ENCODE results near the gene POU2F1.

POU2F1 gene

DNA sequence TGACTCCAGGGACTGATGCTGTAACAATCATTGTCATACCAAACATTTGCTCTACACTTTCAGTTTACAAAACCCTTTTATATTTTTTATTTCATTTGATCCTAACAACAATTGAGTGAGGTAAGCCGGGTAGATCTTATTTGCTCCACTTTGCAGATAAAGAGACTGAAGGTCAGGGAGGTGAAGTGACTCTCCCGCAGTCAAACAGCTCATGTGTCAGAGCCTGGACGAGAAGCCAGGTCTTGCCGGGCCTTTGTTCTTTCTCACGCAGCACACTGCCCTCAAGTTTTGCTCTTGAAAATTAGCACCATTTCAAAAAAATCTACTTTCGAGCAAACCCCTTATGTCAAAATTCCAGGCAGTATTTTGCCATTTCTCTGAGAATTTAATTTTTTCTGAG, 232.4 kb downstream of the POU2F1 start:
- DNase-seq, result no peak

DNA sequence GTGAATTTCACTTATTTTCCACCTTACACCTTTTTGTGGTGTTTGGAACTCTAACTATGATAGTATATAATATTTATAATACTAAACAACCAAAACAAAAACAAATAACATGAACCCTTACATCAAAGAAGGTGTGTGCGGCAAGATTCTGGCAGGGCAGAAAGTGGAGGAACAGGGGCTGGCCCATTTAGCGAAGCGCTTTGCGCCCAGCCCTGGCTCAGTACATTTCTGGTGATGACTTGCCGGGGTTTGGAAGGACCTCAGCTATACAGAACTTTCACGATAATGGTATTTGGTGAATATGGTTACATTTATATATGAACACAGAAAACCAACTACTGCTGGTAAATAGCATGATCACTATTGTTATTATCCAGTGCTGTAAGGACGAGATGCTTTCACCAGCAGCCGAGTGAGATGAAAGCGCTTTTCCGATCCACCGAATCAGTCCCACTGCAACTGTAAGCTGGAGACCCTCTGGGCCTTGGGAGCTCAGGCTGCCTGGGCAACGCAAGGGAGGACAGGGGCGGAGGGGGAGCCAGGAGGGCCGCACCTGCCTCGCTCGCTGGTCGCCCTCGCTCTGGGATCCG, 233.7 kb downstream of the POU2F1 start:
- DNase-seq, result no peak

DNA sequence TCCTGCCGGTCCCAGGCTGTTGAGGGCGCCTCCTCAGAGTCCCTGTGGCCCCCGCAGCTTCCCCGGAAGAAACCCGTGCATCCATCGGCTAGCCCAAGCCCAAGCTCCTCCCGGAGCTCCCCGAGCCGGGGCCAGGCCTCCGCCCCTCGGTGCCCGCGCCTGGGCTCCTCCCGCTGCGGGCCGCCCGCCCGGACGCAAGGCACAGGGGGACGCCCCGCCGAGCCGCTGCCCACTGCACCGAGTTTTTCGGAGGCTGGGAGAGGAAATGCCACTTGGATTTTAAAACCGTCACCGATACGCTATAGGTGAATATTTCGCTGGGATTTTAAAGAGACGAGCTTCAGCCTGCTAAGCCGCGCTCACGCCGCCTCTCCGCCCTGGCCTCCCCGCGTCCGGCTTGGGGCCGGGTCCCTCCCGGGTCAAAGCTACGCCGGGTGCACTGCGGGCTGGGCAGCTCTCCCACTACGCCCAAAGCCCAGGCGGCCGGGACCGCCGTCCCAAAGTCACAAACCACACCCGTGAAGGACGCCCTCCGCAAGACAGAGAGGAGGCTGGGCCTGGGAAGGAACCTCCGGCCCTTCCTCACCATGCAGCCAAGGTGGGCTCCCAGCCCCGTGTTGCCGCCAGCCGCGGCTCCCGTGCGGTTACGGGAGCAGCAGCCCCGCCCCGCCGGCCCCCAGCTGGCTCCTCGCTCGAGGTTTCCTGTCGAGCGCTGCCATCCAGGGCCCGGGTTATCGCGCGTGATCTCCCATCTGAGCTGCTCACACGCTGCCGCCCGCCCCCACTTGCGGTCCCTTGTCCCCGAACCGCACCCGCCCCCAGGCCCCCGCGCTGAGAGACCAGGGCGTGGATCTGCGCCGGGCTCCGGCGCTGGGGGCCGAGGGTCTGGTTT, 234.5 kb downstream of the POU2F1 start:
- peak; percentile 69 for DNase-seq

DNA sequence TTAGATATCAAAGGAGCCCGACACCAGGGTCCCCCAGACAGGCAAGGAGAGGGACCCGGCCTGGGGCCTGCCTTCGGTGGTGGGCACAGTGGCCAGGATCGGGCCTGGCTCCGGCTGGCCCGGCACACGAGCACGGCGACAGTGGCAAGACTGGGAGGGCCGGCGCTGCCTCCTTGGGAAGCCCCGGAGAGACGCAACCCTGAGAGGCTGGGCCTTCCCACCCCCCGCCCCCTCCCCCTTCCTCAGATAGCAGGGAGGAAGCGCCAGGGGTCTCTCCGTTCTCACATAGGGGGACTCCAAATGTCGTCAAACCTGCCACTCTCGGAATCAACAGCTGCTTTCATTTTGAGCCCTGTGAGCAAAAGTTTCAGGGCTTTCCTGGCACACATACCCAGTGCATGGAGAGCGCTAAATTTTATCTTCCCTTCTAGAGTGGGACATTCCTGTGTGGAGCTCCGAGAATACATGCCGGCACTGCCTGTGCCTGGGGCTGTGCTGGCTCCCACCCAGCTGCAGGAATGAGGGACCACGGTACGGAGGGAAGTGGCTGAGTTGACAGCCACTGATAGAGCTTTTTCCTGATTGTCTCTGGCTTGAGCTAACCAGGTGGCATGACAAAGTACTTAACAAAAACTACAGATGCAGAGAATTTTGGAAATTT, 235.2 kb downstream of the POU2F1 start:
- peak; percentile 56 for DNase-seq

DNA sequence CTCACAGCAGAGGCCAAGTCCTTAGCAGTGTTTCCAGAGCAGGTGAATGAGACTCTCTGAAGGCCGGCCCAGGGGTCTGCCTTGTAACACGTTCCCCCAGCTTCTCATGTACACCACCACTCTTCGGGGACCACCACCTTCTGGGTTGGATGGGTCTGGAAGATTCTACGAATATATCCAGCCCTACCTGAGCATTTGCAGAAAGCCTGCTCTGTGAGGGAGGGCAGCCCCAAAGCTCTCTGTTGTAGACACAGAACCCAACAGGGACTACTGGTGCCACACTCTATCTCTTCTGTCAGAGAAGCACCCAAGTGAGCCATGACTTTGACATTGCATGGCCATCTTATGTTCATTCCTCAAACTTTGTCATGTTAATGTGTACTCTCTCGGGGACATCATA, 235.8 kb downstream of the POU2F1 start:
- DNase-seq, result no peak

DNA sequence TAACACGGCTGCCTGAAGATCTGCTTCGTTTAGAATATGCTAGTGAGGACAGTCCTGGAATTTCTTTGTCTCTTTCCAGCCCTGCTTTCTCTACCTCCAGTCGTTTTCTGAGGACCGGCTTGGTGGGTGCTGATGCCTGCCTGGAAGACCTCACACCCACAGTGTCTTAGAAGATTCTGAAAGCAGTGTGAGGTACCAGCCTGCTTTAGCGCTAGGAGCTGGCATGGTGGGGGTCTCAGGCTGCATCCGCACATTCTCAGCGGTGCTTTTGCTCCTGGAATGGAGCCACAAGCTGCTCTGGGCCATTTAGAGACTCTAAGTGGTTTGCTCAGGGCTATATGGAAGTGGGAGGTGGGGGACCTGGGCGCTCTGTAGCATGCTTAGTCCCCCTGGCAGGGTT, 236.2 kb downstream of the POU2F1 start:
- DNase-seq, result no peak

DNA sequence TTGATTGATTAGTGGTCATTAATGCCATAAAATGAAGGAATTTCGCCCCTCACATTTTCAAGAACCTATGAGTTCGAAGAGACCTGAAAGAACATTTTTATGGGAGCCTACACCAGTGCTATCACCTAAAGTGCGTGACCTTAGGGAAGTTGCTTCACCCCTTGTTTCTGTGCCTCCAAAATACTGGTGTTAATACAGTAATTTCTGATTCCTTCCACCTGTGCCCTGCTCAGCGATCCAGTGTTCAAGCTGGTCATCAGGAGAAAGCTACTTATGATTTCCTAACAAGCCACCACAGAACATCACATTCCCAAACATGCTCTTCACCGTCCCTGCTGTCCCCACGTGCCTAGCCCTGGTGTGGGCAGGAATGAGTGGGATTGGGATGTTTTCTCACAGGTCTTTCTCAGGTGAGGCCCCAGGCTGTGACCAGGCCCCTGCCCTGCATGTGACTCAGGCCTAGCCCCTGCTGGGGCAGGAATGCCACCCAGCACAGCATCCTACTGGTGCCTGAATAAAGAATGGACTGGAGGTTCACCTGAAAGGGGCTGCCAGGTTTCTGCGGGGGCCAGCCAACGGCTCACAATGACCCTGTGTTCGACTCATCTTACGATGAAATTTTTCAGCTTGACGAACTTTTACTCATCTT, 237.4 kb downstream of the POU2F1 start:
- no peak for DNase-seq

GRCh38 chr1:167460836-167461235, 240.2 kb downstream of the POU2F1 start:
- DNase-seq, result no peak

DNA sequence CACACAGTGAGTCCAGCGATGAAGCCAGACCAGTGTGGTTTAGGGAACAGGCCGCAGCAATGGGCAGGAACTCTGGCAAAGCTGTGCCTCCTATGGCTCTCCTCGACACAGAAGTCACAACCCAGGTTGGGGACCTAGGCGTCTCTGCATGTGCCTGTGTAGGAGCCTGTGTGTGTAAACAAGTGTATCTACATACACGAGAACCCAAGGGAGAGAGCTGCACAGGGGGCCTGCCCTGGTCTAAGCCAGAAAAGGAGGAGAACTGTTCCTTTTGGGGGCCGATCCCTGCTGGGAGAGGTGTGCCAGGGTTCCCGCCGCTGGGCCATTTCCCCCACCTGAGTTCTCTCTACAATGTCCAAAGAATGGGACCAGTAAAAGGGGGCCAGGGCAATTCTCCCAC, 241.7 kb downstream of the POU2F1 start:
- DNase-seq, result no peak

- no peak for DNase-seq
These were observed 242.4 kb downstream of the POU2F1 start for GRCh38 chr1:167463080-167463479.

- DNase-seq, result no peak
These were observed 243.3 kb downstream of the POU2F1 start for GRCh38 chr1:167463875-167464575.

GRCh38 chr1:167465018-167465417, 244.3 kb downstream of the POU2F1 start:
- no peak for DNase-seq

DNA sequence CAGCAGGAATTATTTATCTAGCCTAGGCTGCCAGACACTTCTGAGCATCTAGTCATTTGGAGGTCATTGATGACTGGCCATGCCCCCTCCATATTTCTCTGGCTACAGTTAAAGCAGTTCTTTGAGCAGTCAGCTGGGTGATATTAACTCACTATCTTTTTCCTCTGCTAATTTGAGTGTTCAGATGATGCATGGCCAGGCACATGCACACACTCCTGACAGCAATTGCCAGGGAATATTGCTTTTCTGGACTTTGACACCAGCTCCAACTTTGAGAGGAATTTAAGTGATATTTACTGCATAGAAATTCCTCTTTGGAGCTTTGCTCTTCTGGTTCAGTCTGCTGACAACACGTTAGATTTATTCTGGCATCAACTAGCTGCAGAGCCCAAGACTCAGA, 245.1 kb downstream of the POU2F1 start:
- DNase-seq, result no peak

GRCh38 chr1:167467126-167467710, 246.5 kb downstream of the POU2F1 start:
- no peak for DNase-seq

- no peak for DNase-seq
These were observed 247.1 kb downstream of the POU2F1 start for GRCh38 chr1:167467752-167468151.

DNA sequence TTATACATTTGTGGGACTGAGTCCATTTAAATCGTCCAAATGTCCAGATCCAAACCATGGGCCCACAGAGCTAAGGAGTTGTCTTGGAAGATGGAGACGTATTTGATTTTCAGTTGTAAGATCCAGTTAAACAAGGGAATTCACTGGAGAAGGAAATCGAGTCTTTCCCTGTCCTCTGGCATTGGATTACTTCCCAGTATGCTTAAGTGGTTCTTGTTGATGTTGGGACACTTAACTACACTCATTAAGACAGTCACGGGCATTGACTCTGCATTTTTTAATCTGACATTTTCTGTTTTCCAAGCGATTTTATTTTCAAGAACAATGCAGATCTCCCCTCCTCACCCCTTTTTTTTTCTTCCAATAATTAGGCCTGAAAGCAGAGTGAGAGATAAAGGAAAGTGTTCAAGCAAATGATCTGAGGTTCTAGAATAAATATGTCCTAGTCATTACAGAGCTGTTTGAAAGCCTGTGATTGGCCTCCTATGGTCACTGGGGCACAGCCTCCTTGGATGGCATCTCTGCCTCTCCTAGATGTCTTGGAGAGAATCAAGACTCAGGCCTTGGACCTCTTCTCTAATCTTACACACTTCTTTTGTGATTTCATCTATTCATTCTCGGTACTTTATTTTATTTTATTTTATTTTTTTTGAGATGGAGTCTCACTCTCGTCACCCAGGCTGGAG, 248.7 kb downstream of the POU2F1 start:
- DNase-seq, result no peak

DNA sequence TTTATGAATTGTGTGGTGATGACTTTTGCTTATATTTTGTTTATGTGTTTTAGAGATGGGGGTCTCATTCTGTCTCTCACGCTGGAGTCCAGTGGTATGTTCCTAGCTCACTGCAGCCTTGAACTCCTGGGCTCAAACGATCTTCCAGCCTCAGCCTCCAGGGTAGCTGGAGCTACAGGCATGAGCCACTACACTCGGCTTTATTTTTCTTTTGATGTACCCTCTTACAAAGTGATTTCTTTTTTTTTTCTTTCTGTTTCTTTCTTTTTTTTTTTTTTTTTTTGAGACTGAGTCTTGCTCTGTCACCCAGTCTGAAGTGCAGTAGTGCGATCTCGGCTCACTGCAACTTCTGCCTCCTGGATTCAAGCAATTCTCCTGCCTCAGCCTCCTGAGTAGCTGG, 250.9 kb downstream of the POU2F1 start:
- DNase-seq, result no peak

GRCh38 chr1:167472752-167473521, 252.3 kb downstream of the POU2F1 start:
- no peak for DNase-seq

DNA sequence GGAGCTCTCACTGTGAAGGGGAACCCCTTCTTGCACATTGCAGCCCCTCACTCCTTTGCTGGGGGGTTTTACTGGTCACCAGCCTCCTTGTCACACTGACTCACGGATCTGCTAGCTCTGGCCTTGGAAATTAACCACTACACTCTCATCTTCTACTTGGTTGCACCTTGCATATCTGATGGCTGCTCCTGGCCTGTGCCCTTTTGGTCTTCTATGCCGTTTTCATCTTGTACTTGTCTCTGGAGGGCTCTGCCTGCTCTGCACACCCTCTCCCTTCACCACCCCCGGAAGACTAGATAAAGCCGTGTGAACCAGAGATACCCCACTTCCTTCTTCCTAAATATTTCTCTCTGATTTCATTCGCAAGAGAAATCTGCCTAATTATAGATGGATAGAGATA, 253.1 kb downstream of the POU2F1 start:
- no peak for DNase-seq

DNA sequence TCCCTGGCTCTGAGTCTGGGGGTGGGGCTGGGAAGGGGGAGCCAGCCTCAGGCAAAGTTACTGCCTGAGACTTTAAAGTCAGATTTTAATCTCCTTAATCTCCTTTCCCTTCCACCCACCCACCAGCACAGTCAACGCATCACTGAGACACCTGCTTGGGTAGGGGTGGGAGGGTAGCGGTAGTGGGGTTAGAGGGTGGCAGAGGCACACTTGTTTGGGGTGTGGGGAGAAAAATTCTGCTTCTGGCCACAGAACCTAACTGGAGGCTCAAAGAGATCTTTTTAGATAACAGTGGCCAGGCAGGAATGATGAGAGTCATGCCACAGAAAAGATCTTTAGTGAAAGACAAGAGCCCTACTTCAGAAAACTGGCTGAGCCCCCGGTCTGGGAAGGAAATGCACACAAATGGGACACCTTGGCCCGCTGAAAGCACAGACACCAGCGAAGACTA, 253.5 kb downstream of the POU2F1 start:
- no peak for DNase-seq

- DNase-seq, result no peak
These were observed 255.4 kb downstream of the POU2F1 start for GRCh38 chr1:167476061-167476460.
